Tibial nerve (tissue), 4 donors: ENCODE measurements around the gene NUP62. TPM values are rescaled to one million over a fixed set of nuclear protein-coding genes. Genes with fewer than 3 reads are reported as not detected.

Experiments used
- DNase-seq, 2 donors: peaks; one replicate each; pipeline ENCODE4 v3.0.0-alpha.2; 2019; ENCODE audit warnings: low spot score in 2 of 2
- H3K27ac ChIP-seq, 4 donors: fragments of 200-600 bp; sonication (generic) in 3 of 4; one replicate each; pipeline ENCODE4 v1.5.1; 2017 to 2019; ENCODE audit warnings: mild to moderate bottlenecking in 1 of 4
- H3K27me3 ChIP-seq, 2 donors: fragments of 200-600 bp; sonication (generic) in 1 of 2; one replicate each; pipeline versions ENCODE4 v1.5.1 to v1.6.0; 2017 to 2019
- H3K36me3 ChIP-seq, 3 donors: fragments of 200-600 bp; sonication (generic); one replicate each; pipeline ENCODE4 v1.5.1; 2018 to 2019
- H3K4me1 ChIP-seq, 4 donors: fragments of 200-600 bp; sonication (generic) in 3 of 4; one replicate each; pipeline ENCODE4 v1.5.1; 2017 to 2019
- H3K4me3 ChIP-seq, 4 donors: fragments of 200-600 bp; sonication (generic) in 3 of 4; one replicate each; pipeline ENCODE4 v1.5.1; 2017 to 2019; ENCODE audit warnings: mild to moderate bottlenecking in 1 of 4, moderate library complexity in 1 of 4
- H3K9me3 ChIP-seq, 4 donors: fragments of 200-600 bp; sonication (generic) in 3 of 4; one replicate each; pipeline ENCODE4 v1.5.1; 2017 to 2019
- CTCF ChIP-seq, 5 experiments: fragments of 200-600 bp in 3 of 5; fragments of 450-650 bp in 2 of 5; sonication (generic) in 3 of 5; IDR thresholded peaks; one replicate each; pipeline ENCODE4 v1.5.1; 2016 to 2019; ENCODE audit warnings: antibody characterized with exemption in 5 of 5, mild to moderate bottlenecking in 3 of 5, moderate library complexity in 2 of 5
- EP300 ChIP-seq, 2 donors: sonication (generic); formaldehyde crosslinking; IDR thresholded peaks; one replicate each; pipeline ENCODE4 v1.6.1; 2017; ENCODE audit warnings: antibody characterized with exemption in 2 of 2, mild to moderate bottlenecking in 1 of 2
- POLR2A ChIP-seq, 2 donors: fragments of 450-650 bp; IDR thresholded peaks; one replicate each; pipeline ENCODE4 v1.6.1; 2017; ENCODE audit warnings: antibody characterized with exemption in 2 of 2, mild to moderate bottlenecking in 2 of 2, moderate library complexity in 2 of 2
- WGBS, 2 donors: methylation state at CpG; one replicate each; pipeline ENCODE4 v1.1.5; 2018; 5-methylcytosine and 5-hydroxymethylcytosine counted together
- total RNA-seq, 4 donors: library from RNA; depleted of rRNA; stranded (reverse); fragments of >200 nt; gene quantifications; one replicate each; pipeline ENCODE4 v1.1.0, GENCODE V29; 2016

Gene NUP62
- total RNA-seq, 4 donors from 2014 or later: 32.8 to 43.5 (median 38.7) TPM

GRCh38 chr19:49888510-49888824 is 40.8 kb downstream of the NUP62 start:
- H3K27ac ChIP-seq: no peak overlapping the region
- TF ChIP-seq CTCF (IDR thresholded peaks at IDR 0.05) (no peak), POLR2A (IDR thresholded peaks at IDR 0.05) (no peak), EP300 (IDR thresholded peaks at IDR 0.05) (no peak)
- H3K36me3 ChIP-seq: peaks cover 4 to 60% (median 16%) of the 10 kb centered on the region in 3 donors
- peaks cover 0 to 18% (median 7%) of the 10 kb centered on the region in 4 donors for H3K4me1 ChIP-seq
- DNase-seq: no peak
- H3K9me3 ChIP-seq: no peaks in the 10 kb centered on the region
- WGBS, 2 donors: 89 to 92% methylated on average over 4 to 18 of the region's 18 CpGs
- H3K27me3 ChIP-seq: no peaks in the 10 kb centered on the region
- H3K4me3 ChIP-seq: no peak overlapping the region

GRCh38 chr19:49887665-49888509 is 41.4 kb downstream of the NUP62 start:
- Histone ChIP-seq H3K9me3 (peaks cover 0 to 2% (median 0%) of the 10 kb centered on the region in 4 donors), H3K4me1 (peaks cover 0 to 18% (median 7%) of the 10 kb centered on the region in 4 donors), H3K27ac (no peak overlapping the region), H3K4me3 (no peak overlapping the region), H3K36me3 (peaks cover 4 to 66% (median 22%) of the 10 kb centered on the region in 3 donors), H3K27me3 (no peaks in the 10 kb centered on the region)
- WGBS, 2 donors: 83 to 86% methylated on average over 41 to 54 of the region's 54 CpGs
- no peak for DNase-seq
- TF ChIP-seq CTCF (IDR thresholded peaks at IDR 0.05) (no peak), EP300 (IDR thresholded peaks at IDR 0.05) (no peak), POLR2A (IDR thresholded peaks at IDR 0.05) (no peak)

GRCh38 chr19:49887037-49887664 is 42.2 kb downstream of the NUP62 start:
- H3K4me3 ChIP-seq: no peak overlapping the region
- TF ChIP-seq EP300 (IDR thresholded peaks at IDR 0.05): no peak
- 70 to 73% methylated on average over 20 to 23 of the region's 23 CpGs for whole genome bisulfite sequencing, 2 donors
- H3K27me3 ChIP-seq: no peaks in the 10 kb centered on the region
- no peak for DNase-seq
- H3K4me1 ChIP-seq: peaks cover 0 to 18% (median 7%) of the 10 kb centered on the region in 4 donors
- H3K27ac ChIP-seq: no peak overlapping the region
- peaks cover 0 to 5% (median 0%) of the 10 kb centered on the region in 4 donors for H3K9me3 ChIP-seq
- H3K36me3 ChIP-seq: peaks cover 9 to 73% (median 29%) of the 10 kb centered on the region in 3 donors

- Histone ChIP-seq H3K4me3 (no peak overlapping the region), H3K27ac (no peak overlapping the region), H3K36me3 (peaks cover 19 to 97% (median 45%) of the 10 kb centered on the region in 3 donors), H3K27me3 (no peaks in the 10 kb centered on the region), H3K9me3 (peaks cover 0 to 5% (median 0%) of the 10 kb centered on the region in 4 donors), H3K4me1 (peaks cover 0 to 14% (median under 1%) of the 10 kb centered on the region in 4 donors)
- 84 to 89% methylated on average over 3 of the region's 3 CpGs for WGBS, 2 donors
- no peak for TF ChIP-seq EP300 (IDR thresholded peaks at IDR 0.05)
- no peak for TF ChIP-seq CTCF (IDR thresholded peaks at IDR 0.05)
- no peak for TF ChIP-seq POLR2A (IDR thresholded peaks at IDR 0.05)
- DNase-seq: no peak
Observed at GRCh38 chr19:49884760-49885159, 44.5 kb downstream of the NUP62 start.

GRCh38 chr19:49884109-49884508 is 45.2 kb downstream of the NUP62 start:
- no peak for DNase-seq
- Histone ChIP-seq H3K4me1 (peaks cover 0 to 15% (median under 1%) of the 10 kb centered on the region in 4 donors), H3K27me3 (no peaks in the 10 kb centered on the region), H3K27ac (no peak overlapping the region), H3K9me3 (peaks cover 0 to 5% (median 0%) of the 10 kb centered on the region in 4 donors), H3K4me3 (no peak overlapping the region), H3K36me3 (peaks cover 20 to 100% (median 45%) of the 10 kb centered on the region in 3 donors)
- TF ChIP-seq EP300 (IDR thresholded peaks at IDR 0.05): no peak
- TF ChIP-seq POLR2A (IDR thresholded peaks at IDR 0.05): no peak
- TF ChIP-seq CTCF (IDR thresholded peaks at IDR 0.05): no peak
- WGBS, 2 donors: 96 to 98% methylated on average over 15 to 17 of the region's 18 CpGs
